ENCODE results near the gene AGFG2.

The AGFG2 gene

DNA sequence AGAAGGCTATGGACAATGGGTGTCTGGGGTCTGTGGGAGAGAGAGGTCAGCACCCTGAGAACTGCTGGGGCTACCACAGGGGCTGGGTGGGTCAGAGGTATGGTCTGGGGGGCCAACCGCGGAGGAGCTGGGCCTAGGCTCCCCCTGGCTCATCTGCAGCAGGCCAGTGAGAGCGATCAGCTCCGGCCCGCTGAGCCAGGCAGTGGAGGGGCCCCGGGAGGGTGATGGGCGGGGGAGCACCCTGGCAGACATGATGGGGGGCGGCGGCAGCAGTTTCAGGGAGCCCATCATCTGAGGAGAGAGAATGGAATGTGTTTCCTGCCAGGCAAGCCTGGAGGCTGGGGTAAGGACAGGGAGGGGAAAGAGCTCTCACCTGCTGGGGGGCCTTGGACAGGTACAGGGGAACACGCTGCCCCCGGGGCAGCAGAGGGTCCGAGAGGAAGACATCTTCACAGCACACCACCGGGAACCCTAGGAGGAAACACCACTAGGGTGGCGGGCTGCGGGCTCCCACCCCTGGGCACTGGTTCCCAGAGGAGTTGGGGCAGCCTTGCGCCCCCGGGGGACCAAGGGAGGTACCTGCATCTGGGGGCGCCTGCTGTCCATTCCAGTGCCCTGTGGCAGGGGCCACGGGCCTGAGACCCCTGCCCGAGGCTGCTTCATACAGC lies 33.4 kb downstream of the AGFG2 start:
- DNase-seq (ENCODE audit: low spot score): no peak

DNA sequence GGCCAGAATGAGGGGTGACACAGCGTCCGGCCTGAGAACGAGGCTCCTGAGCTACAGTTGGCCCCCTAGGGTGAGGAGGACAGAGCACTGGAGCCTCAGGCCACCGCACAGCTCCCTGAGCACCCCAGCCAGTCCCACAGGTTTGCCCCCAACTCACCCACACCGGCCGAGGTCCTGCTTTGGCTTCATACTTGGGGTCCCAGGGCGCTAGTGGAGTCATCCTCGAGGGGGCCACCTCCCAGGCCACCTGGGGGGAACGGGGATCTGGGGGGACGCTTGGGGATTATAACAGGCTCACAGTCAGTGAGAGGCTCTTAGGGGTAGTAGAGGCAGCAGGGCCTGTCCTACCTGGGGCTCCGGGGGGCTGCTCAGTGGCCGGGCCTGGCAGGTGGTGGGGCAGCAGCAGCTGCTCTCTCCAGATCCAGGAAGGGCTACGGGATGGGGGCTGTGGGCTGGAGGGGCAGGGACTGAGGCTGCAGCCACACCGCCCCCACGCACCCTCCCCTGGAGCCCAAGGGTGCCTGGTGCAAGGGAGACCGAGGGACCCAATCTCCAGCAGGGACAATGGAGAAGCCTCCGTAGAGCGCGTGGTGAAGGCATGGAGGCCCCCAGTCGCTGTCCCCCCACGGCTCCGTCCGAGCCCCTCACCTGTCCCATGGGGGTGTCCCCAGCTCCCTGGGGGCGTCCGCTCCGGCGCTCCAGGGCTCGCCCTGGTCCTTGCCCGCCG lies 34.1 kb downstream of the AGFG2 start:
- no peak for DNase-seq (ENCODE audit: low spot score)

DNA sequence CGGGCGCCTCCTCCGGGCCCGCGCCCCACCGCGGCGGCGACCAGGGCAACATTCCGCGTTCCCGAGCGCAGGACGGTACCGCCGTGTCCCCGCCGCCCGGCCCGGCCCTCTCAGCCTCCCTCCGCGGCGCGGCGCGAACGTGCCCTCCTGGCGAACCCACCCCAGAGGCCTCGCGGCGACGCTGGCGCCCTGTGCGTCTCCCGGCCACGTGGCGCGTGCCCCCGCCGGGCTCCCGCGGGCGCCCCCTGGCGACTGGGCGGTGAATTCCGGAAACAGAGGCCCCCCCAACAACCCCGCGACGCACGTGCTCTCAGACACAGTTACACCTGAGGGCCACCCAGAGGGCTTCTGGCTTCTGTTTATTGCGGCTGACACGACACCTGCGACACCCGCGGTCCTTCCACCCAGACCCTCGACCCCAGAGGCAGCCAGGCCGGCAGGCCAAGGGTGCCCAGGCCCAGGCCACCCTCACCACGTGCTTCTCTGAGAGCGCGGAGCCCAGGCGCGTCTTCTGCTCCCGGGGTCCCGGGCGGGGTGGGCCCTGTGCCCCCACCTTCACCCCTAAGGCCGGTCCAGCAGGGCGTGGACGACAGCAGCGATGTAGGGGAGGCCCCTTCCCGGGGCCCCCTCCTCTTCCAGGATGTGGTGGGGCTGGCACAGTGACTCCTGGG lies 34.8 kb downstream of the AGFG2 start, which contains the start of gene SAP25:
Gene SAP25 (minus strand): TSS at position 210 of the 671 bp plus-strand sequence. CDS start 158 bp downstream, at position 52.
- DNase-seq (ENCODE audit: low spot score): no peak

DNA sequence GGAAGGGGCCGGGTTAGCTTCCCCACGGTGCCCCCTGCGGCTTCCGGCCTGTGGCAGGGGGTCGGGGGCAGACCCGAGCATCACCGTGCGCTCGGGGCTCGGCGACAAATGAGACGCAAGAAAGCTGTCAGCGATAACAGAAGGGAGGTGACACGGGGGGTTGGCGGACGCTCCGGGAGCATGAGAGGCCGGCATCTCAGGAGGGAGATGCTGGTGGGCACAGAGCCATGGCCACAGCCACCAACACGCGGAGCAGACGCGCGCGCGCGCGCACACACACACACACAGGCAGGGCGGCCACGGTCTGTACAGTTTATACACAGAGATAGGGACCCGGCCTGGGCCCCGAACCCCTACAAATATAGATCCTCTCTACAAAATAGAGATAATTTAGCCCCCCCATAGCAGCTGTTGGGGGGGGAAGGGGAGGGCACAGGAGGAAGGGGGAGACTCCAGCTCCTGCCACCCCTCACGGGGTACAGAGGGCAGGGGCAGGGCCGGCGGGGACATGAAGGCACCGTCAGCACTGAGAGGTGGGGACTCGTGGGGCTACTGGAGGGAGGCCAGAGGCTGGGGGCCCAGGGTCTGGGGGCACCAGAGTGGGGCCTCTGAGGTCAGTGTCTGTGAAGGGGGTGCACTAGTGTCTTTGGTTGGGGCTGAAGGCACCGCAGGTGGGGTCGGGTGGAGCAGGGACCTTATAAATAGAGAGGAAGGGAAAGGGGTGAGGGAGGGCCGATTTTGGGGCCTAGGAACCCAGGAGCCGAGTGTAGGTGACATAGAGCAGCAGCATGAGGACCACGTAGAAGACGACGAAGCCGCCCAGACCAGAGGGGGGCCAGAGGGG lies 35.6 kb downstream of the AGFG2 start:
- DNase-seq (ENCODE audit: low spot score): no peak

DNA sequence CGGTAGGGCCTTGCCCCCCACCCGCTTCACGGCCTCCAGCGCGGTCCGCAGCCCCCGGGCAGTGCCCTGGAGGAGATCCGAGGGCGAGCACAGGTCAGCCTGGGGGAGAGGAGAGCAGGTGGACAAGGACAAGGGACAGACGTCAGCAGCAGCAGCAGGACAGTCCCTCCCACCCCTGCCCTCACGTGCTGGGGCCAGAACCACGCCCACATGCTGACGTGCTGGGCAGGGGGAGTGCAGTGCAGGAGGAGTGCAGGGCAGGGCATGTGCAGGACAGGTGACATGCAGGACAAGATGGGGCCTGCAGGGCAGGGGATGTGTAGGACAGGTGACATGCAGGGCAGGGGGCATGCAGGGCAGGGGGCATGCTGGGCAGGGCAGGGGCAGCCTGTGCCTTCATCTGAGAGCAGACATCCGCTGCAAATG lies 36.2 kb downstream of the AGFG2 start:
- DNase-seq (ENCODE audit: low spot score): no peak

DNA sequence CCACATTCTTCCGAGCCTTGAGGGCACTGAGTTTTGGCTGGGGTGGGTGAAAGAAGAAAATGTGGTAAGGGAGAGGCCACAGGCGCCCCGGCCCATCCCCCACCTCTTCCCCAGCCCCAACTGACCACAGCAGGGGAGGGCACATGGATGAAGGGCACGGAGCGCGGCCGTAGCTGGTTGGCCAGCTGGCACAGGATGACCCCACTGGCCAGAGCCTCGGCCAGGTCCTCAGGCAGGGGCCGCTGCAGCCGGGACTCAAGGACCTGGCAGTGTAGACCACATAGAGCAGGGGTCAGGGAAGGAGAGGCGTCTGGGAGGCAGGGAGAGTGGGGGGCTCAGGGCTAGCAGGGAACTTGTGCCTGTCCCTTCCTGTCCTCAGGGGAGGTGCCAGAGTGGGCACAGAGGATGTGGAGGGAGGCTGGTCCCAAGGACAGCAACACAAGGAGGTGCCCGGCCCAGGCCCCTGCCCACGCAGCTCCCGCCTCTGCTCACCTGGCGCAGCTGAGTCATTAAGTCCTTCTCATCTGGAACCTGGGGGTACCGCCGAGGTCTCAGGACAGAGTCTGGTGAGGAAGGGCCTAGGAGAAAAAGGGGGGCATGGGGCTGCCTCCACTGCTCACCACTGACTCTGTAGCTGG lies 36.9 kb downstream of the AGFG2 start:
- no peak for DNase-seq (ENCODE audit: low spot score)

DNA sequence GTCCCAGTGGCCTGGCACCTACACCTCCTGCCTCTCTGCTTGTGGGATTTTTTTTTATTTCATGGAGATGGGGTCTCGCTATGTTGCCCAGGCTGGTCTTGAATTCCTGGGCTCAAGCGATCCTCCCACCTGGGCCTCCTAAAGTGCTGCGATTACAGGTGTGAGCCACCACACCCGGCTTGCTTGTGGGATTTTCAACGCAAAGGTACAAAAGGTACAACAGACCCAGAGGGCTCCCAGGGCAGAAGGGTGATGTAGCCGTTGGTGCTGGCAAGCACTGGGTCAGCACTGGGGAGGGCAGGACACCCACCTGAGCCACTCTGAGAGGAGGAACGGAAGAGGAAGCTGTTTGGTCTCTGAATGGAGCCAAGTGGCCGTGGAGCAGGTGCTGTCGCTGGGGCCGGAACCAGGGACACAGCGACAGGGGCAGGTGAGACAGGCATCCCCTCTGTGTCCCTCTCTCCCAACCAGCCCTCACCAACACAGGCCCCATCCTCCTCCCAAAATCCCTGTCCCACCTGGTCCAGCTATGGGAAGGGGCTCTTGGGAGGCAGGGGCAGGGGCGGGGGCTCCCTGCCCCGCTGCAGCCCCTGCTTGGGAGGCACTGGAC lies 37.5 kb downstream of the AGFG2 start:
- DNase-seq (ENCODE audit: low spot score): no peak

DNA sequence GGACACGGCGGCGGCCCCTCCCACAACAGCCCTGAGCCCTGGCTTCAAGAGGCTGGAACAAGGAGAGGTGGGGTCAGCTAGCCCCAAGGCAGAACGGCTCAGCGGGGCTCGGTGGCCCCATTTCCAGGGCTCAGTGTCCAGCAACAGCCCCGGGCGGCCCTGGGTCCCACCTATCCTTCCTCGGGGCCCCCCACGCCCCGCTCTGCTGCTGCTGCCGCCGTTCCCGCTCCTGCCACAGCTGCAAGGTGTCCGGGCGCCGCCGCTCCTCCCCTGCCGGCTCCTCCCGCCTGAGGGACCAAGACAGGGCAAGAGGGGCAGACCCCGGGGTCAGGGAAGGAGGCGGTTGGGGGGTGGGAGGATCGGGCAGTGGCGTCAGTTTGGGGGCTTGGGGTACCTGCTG lies 38.1 kb downstream of the AGFG2 start:
- DNase-seq (ENCODE audit: low spot score): no peak

DNA sequence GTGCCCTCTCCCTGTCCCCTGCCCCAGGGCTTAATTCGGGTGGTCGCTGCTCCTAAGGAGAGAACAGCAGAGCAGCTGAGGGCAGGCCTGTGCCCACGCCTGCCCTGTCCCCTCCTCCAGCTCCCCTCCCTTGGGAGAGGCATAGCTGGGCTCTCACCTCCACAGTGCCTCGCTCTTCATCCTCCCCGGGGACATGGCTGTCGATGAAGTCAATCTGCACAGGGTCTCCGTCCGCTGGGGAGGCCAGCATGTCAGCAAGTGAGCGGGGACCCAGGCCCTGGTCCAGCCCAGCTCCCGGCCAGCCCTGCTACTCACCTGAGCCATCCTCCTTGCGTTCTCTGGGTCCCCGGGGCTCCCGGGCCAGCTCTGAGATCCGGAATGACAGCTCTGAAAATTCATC lies 38.5 kb downstream of the AGFG2 start:
- DNase-seq (ENCODE audit: low spot score): no peak

DNA sequence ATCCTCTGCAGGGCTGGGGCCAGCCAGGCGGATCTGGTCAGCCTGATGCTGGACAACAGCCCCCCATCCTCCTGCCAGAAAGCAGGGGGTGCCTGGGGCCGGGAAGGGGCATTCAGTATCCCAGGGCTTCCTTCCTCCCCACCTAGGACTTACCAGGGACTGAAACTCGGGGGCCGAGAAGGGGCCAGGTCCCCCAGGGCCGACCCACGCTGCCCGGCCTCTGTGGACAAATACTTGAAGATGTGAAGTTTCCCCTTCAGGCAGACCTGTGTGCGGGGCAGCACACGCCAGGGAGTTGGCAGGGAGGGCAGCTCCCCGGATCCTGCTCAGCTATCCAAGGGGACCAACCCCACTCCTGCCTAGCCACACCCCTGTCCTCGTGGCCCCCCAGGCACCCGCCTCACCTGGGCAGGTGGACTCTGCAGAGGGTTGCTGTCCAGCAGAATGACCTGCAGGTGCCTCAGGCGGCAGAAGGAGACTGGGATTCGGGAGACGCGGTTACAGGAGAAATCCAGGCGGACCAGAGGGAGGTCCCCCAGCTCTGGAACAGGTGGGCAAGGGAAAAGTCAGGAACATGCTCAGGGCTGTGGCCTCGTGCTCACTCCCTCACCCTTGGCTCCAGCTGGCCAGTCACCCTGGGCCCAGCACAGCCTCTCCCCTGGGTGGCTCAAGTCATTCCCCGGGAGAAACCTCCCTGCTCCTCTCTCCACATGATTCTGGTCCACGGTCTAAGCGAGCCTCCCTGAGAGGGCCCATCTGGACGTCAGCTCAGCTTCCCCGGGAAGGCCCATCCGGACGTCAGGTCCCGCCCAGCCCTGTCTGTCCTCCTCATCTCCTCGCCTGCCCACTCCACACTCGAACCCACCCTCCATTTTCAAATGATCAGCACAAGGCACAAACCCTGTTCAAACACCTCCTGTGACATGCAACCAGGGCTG lies 39.5 kb downstream of the AGFG2 start:
- no peak for DNase-seq (ENCODE audit: low spot score)

DNA sequence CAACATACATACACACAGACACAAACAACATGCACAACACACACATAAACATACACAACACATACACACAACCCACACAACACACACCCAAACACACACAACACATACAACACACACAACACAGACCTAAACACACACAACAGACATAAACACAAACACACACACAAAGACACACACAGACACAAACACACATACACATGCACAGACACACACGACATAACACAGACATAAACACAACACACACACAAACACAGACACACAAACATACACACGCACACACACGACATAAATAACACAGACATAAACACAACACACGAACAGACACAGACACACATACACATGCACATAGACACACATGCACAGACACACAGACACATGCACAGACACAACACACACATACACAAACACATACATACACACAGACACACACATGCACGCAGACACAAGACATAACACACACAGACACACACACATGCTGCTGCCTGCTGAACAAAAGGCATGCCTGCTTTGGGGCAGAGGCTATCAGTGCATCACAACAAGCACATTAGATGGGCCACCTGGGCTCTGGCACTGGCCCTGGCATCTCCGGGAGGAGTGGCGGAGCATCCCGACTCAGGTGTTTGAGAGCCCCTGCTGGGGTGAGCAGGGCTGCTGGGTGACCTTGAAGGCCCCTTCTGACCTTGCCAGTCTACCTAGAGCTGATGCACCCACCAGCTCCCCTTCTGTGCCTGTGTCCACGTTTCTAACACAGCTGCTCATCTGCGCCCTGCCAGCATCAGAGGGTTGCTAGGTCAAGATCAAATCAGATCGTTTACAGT lies 41.7 kb downstream of the AGFG2 start:
- DNase-seq (ENCODE audit: low spot score): no peak

DNA sequence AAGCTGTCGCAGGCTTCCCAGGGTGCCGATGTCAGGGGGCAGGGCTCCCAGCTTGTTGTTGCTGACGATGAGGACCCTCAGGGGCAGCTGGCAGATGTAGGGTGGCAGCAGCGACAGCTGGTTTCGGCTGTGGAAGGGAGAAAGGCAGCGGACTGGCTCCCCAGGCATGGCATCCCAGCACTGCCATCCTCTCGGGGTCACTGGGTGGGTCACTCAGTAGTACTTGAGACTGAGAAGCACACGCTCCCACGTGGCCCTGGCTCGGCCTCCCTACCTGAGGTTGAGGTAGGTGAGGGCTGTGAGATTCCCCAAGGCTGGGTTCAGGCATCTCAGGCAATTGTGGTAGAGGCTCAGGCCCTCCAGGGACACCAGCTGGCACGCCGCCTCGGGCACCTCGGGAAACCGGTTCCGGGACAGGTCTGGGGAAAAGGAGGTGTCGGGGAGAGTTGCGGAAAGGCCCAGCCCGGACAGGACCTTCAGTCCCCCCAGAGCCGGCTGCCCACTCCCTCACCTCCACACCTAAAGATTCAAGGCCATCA lies 43.1 kb downstream of the AGFG2 start:
- DNase-seq (ENCODE audit: low spot score): no peak

DNA sequence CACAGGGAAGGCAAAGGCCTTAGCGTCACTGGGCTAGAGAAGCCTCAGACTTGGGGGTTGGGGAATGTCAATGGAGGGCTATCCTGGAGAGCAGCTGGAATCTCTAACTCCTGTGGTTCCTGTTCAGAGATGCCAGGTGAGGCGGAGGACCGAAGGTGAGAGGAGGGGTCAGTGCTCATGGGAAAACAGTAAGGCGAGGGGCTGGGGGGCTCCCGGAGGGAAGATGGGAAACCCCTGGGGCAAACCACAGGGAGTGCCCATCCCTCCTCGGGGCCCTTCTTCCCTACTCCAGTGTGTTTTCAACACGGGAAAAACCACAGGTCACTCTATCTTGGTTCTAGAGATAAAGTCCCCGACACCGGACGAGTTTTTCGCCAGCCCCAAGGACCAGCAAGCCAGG lies 43.6 kb downstream of the AGFG2 start:
- DNase-seq (ENCODE audit: low spot score): no peak

DNA sequence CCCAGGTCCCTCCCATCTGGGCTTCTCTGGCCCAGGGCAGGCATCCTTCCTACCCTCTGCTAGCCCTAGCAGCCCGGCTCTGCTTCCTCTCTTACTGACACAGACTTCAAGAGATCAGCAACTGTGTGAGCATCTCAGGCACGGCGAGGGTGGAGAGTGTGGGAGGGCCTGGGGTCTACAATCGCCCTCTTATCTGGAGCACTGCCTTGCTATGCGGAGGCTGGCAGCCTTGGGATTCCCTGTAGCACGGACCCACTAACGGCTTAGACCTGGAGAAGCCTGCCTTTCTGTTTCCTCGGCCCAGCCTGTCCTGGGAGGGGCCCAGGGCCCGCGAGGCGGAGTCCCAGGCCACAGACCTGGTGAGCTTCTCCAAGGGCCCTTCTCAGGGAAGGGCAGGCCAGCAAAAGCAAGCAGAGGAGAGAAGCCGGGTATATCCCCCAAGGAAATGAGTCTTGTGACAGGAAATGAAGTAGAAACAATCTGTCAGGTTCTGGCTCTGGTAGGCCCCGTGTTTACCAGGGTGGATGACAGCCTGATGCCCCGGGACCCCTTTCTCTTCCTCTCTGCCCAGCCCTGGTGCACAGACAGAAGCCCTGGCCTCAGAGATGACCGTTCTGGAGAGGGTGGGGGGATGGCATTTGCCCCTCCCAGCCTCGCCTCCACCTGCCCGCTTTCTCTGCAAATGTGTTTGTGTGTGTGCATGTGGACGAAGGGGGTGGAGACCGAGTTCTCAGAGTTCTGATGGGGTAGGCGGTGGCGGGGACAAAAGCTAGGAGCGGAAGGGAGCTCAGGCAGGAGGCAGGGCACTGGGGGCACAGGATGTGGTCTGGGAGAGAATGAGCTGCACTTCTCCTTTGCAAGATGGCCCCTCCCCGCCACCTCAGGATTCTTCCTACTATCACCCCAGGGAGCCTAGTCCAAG lies 44.4 kb downstream of the AGFG2 start:
- no peak for DNase-seq (ENCODE audit: low spot score)

DNA sequence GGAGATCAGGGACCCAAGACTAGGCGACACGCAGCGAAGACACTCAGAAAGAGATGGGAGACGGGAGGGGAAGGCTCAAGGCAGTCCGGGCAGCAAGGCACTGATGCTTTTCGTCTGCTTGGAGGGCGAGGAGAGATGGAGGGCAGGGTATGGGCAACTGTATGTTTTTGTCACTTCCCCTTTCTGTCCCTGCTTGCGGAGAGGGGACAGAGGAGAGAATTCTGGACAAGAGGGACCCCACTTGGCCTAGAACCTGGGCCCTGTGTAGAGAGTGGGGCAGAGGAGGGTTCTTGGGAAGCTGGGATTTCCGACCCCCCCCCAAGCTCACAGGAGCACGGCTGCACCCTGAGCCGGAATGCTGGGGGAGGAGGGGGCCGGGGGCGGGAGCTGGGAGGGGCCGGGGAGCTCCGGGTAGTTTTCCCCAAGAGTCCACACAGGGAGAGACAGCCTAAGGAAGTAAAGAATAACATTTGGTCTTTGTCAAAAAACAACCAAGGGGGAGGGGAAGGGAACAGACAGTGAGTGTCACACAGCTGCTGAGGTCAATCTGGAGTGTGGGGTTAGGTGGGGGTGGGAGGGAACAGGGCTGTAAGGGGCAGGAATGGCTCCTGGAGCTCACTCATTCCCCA lies 45.2 kb downstream of the AGFG2 start:
- DNase-seq (ENCODE audit: low spot score): no peak

DNA sequence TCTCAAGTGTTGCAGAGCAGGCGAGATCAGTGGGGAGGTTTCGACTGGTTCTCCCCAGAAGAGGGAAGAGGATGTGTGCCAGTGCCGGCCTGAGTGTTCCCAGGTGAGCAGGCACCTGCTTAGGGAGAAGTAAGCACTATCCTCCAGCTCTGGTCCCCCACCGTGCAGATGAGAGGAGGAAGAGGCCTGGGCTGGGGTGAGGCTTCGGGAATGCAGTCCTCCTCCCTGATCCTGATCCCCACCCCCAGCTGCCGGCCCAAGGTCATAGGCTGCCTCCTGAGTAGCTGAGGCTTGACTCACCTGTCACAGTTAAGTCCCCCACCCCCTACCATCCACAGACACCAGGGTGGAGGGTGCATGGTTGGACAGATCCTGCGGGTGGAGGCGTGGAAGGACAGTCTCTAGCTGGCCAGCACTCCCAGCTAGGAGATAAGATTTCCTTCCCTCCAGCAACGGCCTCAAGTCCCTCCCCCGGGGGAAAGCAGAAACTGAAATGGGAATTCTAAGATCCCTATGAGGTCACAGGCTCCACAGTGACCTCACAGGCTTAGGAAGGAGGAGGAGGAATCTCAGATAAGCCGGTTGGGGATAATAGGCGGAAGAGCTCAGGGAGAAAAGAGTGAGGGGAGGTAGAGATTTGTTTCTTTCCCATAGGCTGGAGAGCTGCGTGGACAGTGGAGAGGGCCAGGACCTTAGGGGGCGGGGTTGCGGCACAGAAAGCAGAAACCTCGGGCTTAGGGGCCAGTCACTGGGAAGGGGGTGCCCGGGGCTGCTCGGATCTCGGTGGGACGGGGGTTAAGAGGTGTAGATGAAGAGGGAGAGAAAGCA lies 45.9 kb downstream of the AGFG2 start:
- DNase-seq (ENCODE audit: low spot score): no peak

Measured in SK-N-DZ (cell line).